ENCODE measurements around the gene LYPD8.

The LYPD8 gene

GRCh38 chr1:248756636-248757035, 1.1 kb upstream of the LYPD8 start:
- DNase-seq = no peak

- no peak for DNase-seq
Observed at GRCh38 chr1:248756151-248756550, 592 bp upstream of the LYPD8 start.

GRCh38 chr1:248753708-248754280, 1.8 kb downstream of the LYPD8 start:
- no peak for DNase-seq

GRCh38 chr1:248753029-248753594, 2.4 kb downstream of the LYPD8 start:
- no peak for DNase-seq

- DNase-seq = no peak
Observed at GRCh38 chr1:248752161-248753028, 3.2 kb downstream of the LYPD8 start.

- DNase-seq = no peak
Observed at GRCh38 chr1:248751635-248752034, 3.9 kb downstream of the LYPD8 start.

- no peak for DNase-seq
Observed at GRCh38 chr1:248751142-248751541, 4.4 kb downstream of the LYPD8 start.

- DNase-seq = no peak
Observed at GRCh38 chr1:248750496-248750895, 5.1 kb downstream of the LYPD8 start.

- no peak for DNase-seq
Observed at GRCh38 chr1:248748211-248748610, 7.3 kb downstream of the LYPD8 start.

- no peak for DNase-seq
Observed at GRCh38 chr1:248740876-248741275, 14.7 kb downstream of the LYPD8 start.

GRCh38 chr1:248739572-248740205, 15.9 kb downstream of the LYPD8 start:
- no peak for DNase-seq

- no peak for DNase-seq
Observed at GRCh38 chr1:248737457-248737856, 18.1 kb downstream of the LYPD8 start.

GRCh38 chr1:248736977-248737376, 18.6 kb downstream of the LYPD8 start:
- DNase-seq = no peak

- no peak for DNase-seq
Observed at GRCh38 chr1:248733566-248733965, 22.0 kb downstream of the LYPD8 start.

GRCh38 chr1:248730507-248731335, 24.8 kb downstream of the LYPD8 start:
- DNase-seq = peak in 1 of 2 experiments; percentile 5

- no peak for DNase-seq
Observed at GRCh38 chr1:248714248-248714647, 41.3 kb downstream of the LYPD8 start.

- no peak for DNase-seq
Observed at GRCh38 chr1:248710305-248710900, 45.2 kb downstream of the LYPD8 start.

- no peak for DNase-seq
Observed at GRCh38 chr1:248704606-248705005, 51.0 kb downstream of the LYPD8 start.

- no peak for DNase-seq
Observed at GRCh38 chr1:248703674-248704073, 51.9 kb downstream of the LYPD8 start.

- no peak for DNase-seq
Observed at GRCh38 chr1:248702714-248703113, 52.8 kb downstream of the LYPD8 start, which contains the start of gene OR14I1. Gene OR14I1 (minus strand): TSS chr1:248702766.

GRCh38 chr1:248699099-248699498, 56.5 kb downstream of the LYPD8 start:
- DNase-seq = no peak

- no peak for DNase-seq
Observed at GRCh38 chr1:248697907-248698306, 57.7 kb downstream of the LYPD8 start.
